ENCODE measurements around the gene MYH11.
"Not testable (repeated sequence)": the region's sequence is repeated elsewhere in the genome, so short reads cannot be mapped to it uniquely, and the experiment has no call there.

MYH11 gene

DNA sequence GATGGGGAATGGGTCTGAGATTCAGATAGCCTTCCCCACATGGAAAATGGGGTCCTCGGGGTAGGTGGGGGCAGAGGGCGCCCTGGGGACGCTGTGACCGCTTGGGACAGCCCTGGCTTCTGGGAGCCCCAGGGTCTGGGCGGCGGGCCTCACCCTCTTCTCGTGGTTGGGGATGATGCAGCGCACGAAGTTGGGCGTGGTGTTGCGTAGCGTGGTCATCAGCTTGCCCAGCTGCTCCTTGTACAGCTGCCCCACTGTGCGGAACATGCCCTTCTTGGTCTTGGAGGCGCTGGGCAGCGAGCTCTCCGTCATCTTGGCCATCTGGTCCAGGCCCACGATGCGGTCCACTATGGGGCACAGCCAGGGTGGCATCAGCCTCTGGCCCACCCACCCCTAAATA lies 106.8 kb downstream of the MYH11 start:
- DNase-seq (ENCODE audit: low spot score) = no peak

- no peak for DNase-seq (ENCODE audit: low spot score)
These were observed 107.5 kb downstream of the MYH11 start for GRCh38 chr16:15749371-15749770.

DNA sequence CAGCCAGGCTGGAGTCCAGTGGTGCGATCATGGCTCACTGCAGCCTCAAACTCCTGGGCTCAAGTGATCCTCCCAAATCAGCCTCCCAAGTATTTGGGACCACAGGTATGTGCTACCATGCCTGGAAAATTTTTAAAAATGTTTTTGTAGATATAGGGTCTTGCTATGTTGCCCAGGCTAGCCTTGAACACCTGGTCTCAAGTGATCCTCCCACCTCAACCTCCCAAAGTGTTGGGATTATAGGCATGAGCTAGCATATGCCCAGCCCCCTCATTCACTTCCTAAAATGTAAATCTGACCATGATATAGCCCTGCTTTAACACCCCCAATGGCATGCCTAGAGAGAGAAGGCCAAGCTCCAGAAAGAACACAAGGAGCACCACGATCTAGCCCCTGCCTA lies 108.2 kb downstream of the MYH11 start:
- no peak for DNase-seq (ENCODE audit: low spot score)

DNA sequence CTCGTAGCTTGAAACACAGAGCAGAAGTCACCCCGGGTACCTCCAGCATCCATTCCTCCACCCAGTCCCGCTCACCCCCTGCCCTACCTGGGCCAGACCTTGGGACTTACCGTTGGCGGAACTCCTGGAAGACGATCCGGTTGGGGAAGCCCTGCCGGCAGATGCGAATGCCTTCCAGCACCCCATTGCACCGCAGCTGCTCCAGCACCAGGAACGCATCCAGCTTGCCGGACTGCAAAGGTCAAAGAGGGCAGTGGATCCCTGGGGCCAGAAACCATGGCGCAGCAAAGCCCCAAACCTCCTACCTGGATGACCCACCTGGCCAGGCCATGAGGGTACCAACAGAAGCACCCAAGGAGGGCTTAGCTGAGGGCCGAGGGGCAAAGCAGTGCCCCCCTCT lies 108.9 kb downstream of the MYH11 start:
- DNase-seq (ENCODE audit: low spot score) = no peak

GRCh38 chr16:15746332-15746731 lies 110.5 kb downstream of the MYH11 start:
- DNase-seq (ENCODE audit: low spot score) = no peak

GRCh38 chr16:15743657-15744056 lies 113.2 kb downstream of the MYH11 start:
- DNase-seq (ENCODE audit: low spot score) = no peak

GRCh38 chr16:15742716-15743115 lies 114.1 kb downstream of the MYH11 start:
- DNase-seq (ENCODE audit: low spot score) = no peak

DNA sequence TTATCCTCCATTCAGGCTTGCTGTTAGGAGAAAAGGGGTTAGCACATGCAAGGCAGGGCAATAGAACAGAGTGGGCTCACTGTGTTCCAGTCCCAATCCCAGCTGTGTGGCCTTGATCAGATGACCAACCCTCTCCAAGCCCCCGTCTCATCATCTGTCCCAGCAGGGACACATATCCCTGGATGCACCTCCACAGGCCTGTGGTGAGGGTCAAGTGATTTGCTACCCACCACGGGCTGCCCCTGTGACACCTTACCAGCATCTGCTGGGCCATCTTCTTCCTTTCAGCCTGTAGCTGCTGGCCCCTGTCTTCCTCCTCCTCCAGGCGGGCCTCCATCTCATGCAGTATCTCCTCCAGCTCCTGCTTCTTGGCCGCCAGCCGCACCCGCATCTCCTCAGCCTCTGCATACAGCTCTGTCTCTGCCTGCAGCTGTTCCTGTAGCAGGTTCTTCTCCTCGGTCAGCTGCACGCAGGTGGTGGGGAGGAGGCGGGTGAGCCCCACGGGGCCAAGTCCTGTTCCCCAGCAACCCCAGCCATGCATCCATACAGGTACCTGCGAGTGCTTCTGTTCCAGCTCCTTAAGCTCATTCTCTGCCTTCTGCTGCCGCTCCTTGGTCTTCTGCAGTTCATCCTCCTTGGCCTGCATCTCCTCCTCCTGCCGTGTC lies 115.5 kb downstream of the MYH11 start:
- DNase-seq (ENCODE audit: low spot score) = no peak

- DNase-seq (ENCODE audit: low spot score) = no peak
These were observed 116.9 kb downstream of the MYH11 start for GRCh38 chr16:15739950-15740349.

GRCh38 chr16:15739464-15739863 lies 117.4 kb downstream of the MYH11 start:
- DNase-seq (ENCODE audit: low spot score) = no peak

DNA sequence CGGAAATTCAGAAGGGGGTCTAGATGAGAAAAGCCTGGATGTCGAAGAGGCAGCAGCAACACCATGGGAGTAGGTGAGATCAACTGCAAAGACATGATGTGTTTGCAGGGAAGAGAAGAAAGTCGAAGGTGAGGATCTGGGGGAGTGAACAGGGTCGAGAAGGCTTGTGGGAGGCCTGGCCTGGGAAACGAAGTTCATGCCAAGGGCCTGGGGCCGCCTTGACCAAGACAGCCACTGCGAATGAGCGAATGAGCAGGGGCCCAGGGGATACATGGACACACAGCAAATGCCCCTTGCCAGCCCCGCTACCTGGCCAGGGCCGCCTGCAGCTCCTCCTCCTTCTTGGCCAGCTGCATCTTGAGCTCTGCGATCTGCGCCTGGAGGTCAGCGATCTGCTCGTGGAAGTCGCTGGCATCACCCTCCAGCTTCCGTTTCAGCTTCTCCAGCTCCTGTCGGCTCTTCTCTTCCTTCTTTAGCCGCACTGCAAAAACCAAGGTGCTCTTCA lies 119.6 kb downstream of the MYH11 start:
- DNase-seq (ENCODE audit: low spot score) = no peak

DNA sequence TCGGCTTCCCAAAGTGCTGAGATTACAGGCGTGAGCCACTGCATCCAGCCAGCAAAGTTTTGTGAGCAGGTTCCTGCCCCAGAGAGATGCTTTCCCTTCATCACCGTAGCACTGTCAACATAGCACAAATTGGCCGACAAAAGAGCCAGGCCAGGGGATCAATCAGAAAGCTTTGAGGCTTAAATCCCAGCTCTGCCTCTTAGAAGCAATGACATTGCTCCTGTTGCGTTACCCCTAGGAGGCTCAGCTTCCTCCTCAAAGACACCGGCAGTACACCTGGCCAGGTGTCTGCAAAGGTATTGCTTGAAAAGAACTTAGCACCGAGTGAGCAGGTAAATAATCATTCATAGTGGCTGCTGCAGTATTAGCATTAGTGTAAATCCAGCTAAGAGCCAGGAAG lies 120.3 kb downstream of the MYH11 start:
- no peak for DNase-seq (ENCODE audit: low spot score)

GRCh38 chr16:15735610-15736009 lies 121.2 kb downstream of the MYH11 start:
- DNase-seq (ENCODE audit: low spot score) = no peak

DNA sequence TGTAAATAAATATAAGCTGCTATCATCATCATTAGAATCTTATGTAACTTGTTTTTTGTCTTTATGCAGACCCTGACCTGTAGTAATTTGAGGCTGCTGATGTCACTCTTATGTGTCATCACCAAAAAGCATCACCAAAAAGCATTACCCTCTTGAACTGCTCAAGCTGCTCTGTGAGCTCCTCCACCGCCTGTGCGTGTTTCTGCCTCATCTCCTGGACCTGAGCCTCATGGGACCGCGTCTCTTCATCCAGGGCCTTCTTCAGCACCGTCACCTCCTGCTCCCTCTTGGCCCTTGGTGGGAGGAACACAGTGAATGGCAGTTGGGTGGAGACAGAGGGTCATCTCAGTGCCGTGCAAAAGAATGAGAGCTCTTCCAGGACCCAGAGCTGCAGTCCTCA lies 124.4 kb downstream of the MYH11 start:
- DNase-seq (ENCODE audit: low spot score) = no peak

GRCh38 chr16:15729152-15729551 lies 127.7 kb downstream of the MYH11 start:
- no peak for DNase-seq (ENCODE audit: low spot score)

- not testable (repeated sequence) for DNase-seq (ENCODE audit: low spot score)
These were observed 129.1 kb downstream of the MYH11 start for GRCh38 chr16:15727697-15728096.

DNA sequence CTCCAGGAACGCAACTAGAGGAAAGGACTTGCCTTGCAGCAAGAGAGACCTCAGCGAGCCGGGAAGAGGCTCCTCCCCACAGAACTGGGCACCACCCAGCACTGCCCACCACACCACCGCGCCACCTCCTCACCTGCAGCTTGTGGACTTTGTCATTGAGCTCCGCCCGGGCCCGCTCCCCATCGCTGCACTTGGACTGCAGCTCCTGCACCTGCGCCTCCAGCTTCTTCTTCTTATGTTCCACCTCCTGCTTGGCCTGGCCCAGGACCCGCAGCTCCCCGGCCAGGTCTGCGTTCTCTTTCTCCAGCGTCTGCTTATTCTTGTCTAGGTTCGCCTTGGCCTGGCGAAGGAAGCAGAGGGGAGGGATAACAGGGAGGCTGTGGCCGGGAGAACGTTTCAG lies 130.1 kb downstream of the MYH11 start:
- DNase-seq (ENCODE audit: low spot score) = no peak

DNA sequence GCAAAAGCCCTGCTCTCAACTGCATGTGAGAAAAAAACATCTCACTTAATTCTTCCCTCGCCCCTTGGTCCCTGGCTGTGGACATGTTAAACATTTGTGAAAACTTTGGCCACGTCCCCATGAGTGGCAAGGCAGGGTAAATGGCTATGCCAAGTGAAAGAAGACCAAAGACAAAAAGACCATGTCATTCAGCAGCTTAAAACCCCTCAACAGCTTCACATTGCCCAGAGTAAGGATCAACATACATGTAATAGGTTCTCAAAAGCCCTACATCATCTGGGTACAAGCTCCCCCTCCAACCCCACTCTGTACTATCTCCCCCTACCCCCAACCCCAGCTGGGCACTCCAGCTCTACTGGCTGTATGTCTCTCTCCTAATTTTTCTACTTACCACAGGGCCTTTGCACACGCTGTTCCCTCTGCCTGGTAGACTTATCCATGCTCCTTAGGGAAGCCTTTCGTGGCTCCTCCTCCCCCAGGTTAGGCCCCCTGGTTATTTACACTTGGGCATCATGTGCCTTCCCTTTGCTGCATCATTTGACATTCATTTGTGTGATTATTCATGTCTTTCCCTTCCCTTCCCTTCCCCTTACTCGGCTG lies 131.1 kb downstream of the MYH11 start:
- DNase-seq (ENCODE audit: low spot score) = no peak

DNA sequence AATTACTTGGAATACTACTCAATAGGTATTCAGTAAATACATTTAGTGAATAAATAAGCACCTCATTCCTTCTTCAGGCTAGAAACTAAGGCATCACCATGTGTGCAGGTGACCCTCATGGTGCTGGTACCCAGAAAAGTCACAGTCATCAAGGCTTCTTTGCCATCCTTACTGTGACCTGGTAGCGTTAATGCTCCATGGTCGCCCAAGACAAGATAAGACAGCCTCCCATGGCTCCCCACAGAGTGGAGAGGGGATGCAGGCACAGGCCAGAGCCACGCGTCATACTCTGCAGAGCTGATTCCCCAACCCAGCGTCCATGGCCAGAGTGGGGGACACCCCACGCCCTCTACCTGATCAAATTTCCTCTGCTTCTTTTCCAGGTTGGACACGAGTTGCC lies 133.0 kb downstream of the MYH11 start:
- no peak for DNase-seq (ENCODE audit: low spot score)

DNA sequence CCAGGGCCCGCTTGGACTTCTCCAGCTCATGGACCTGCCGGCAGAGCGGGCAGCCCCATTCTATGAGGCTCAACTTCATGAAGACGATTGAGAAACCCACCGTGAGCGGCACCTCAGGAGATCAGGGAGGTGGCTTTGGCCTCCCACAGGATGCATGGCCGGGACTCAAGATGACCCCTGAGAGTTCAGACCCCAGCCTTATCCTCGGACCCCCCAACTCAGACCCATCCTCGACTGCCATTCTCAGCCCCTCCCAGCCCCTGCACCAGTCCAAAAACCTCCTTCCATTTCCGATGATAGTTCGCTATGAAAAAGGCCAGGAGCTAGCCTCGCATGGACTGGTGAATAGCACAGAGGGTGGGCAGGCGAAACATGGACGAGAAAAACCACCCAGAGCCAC lies 135.8 kb downstream of the MYH11 start:
- DNase-seq (ENCODE audit: low spot score) = no peak

DNA sequence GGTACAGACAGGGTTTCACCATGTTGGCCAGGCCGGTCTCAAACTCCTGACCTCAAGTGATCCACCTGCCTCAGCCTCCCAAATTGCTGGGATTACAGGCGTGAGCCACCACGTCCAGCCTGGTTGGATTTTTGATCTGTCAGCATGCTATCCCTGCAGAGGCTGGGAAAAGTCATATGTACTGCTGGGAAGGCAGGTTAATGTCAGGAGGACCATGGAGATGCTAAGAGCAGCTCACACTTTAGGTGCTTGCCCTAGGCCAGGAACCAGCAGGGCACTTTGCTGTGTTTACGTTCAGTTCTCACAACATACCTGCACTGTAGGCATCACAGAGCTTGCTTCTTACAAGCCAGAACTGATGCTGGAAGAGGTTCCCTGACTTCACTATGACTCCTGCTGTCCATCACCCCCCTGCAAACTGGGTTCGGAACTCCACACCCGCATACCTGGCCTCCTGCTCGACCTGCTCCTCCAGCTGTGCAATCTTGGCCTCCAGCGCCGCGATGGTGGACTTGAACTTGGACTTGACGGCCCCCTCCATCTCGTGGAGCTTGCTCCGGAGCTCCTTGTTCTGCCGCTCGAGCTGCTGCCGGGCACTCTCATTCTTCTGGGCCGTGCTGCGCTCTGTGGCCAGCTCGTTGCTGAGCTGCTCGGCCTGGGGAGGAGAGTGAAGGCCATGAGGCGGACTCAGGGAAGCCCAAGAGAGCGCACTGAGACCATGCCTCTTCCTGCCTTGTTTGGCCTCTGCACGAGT lies 140.0 kb downstream of the MYH11 start:
- no peak for DNase-seq (ENCODE audit: low spot score)

- DNase-seq (ENCODE audit: low spot score) = no peak
These were observed 141.6 kb downstream of the MYH11 start for GRCh38 chr16:15715221-15715620.
